Stimulated activated naive CD8-positive, alpha-beta T cell treated with anti-CD3 and anti-CD28 coated beads, Interleukin-15, Interleukin-2, amounts not matched to agents 100 U/mL and 50 U/mL, for 24 hours (primary cell): ENCODE measurements around the gene PTPRN2.

ENCODE experiments used
- ATAC-seq: fragments of 150-1000 bp; cut with Tn5 transposase; one replicate; pipeline ENCODE4 v1.10.0; 2021
- DNase-seq: peaks from one replicate; pipeline ENCODE4 v3.0.0; 2021

The PTPRN2 gene

GRCh38 chr7:158085741-158086695 is 501.6 kb downstream of the PTPRN2 start:
- no peak for ATAC-seq
- DNase-seq = no peak

- ATAC-seq = no peak
- no peak for DNase-seq
Observed at GRCh38 chr7:158084555-158084954, 503.1 kb downstream of the PTPRN2 start.

GRCh38 chr7:158083526-158084310 is 503.9 kb downstream of the PTPRN2 start:
- DNase-seq (no peak), ATAC-seq (no peak)

GRCh38 chr7:158082761-158083160 is 504.9 kb downstream of the PTPRN2 start:
- ATAC-seq = no peak
- DNase-seq = no peak

- no peak for ATAC-seq
- no peak for DNase-seq
Observed at GRCh38 chr7:158080899-158081445, 506.7 kb downstream of the PTPRN2 start.

- no peak for DNase-seq
- no peak for ATAC-seq
Observed at GRCh38 chr7:158077934-158078910, 509.4 kb downstream of the PTPRN2 start.

- no peak for ATAC-seq
- no peak for DNase-seq
Observed at GRCh38 chr7:158077151-158077840, 510.3 kb downstream of the PTPRN2 start.

- DNase-seq = no peak
- ATAC-seq = no peak
Observed at GRCh38 chr7:158076656-158077055, 511.0 kb downstream of the PTPRN2 start.

- ATAC-seq (no peak), DNase-seq (no peak)
Observed at GRCh38 chr7:158076215-158076614, 511.4 kb downstream of the PTPRN2 start.

- ATAC-seq (no peak), DNase-seq (no peak)
Observed at GRCh38 chr7:158075633-158076001, 512.0 kb downstream of the PTPRN2 start.

GRCh38 chr7:158074896-158075632 is 512.6 kb downstream of the PTPRN2 start:
- ATAC-seq (no peak), DNase-seq (no peak)

GRCh38 chr7:158073845-158074840 is 513.5 kb downstream of the PTPRN2 start:
- ATAC-seq (no peak), DNase-seq (no peak)

- DNase-seq (no peak), ATAC-seq (no peak)
Observed at GRCh38 chr7:158072991-158073730, 514.5 kb downstream of the PTPRN2 start.

- ATAC-seq = no peak
- DNase-seq = no peak
Observed at GRCh38 chr7:158070222-158070920, 517.3 kb downstream of the PTPRN2 start.

GRCh38 chr7:158068853-158069252 is 518.8 kb downstream of the PTPRN2 start:
- no peak for ATAC-seq
- DNase-seq = no peak

GRCh38 chr7:158067931-158068482 is 519.6 kb downstream of the PTPRN2 start:
- ATAC-seq (peak; percentile 23), DNase-seq (no peak)

- DNase-seq (no peak), ATAC-seq (peak; percentile 19)
Observed at GRCh38 chr7:158067219-158067930, 520.2 kb downstream of the PTPRN2 start.
